GM12878 (cell line): Measurements from ENCODE around the gene TECTA.
A peak's percentile ranks its signal among the peaks of the same experiment; 100 is the strongest.

ENCODE experiments used
- BCL3 ChIP-seq: IDR thresholded peaks from 2 replicates; pipeline ENCODE4 v1.6.1; 2011; ENCODE audit warnings: borderline replicate concordance, low read depth, mild to moderate bottlenecking, moderate library complexity, low read length; ENCODE audit not compliant: insufficient read depth, poor library complexity, severe bottlenecking
- CHD4 ChIP-seq: fragments of 200-600 bp; sonication (generic); IDR thresholded peaks from 2 replicates; pipeline ENCODE4 v1.6.1; 2016; ENCODE audit warnings: mild to moderate bottlenecking
- CTCF ChIP-seq, 3 experiments: IDR thresholded peaks in 2 of 3; conservative IDR thresholded peaks in 1 of 3; 2 replicates each; pipeline ENCODE4 v1.5.1; 2011; ENCODE audit warnings: low read depth in 3 of 3, low read length in 3 of 3, mild to moderate bottlenecking in 3 of 3, control low read depth in 2 of 3, moderate library complexity in 2 of 3, inconsistent platforms in 1 of 3, mixed read lengths in 1 of 3; ENCODE audit not compliant: control insufficient read depth in 2 of 3, insufficient read depth in 1 of 3; ENCODE audit errors: extremely low read depth in 1 of 3
- EGR1 ChIP-seq, 2 experiments: IDR thresholded peaks; 1 replicate in 1 of 2; 2 replicates in 1 of 2; pipeline ENCODE4 v1.6.1; 2011 to 2012; ENCODE audit warnings: low read depth in 2 of 2, low read length in 2 of 2, borderline replicate concordance in 1 of 2, mild to moderate bottlenecking in 1 of 2, moderate library complexity in 1 of 2
- ELK1 ChIP-seq: IDR thresholded peaks from 2 replicates; pipeline ENCODE4 v1.6.1; 2012; ENCODE audit warnings: low read depth, low read length, improper control_type of control experiment
- IRF4 ChIP-seq: IDR thresholded peaks from 2 replicates; pipeline ENCODE4 v1.6.1; 2011; ENCODE audit warnings: low read depth, low read length
- NFIC ChIP-seq: IDR thresholded peaks from 2 replicates; pipeline ENCODE4 v1.6.1; 2012; ENCODE audit warnings: low read depth, mild to moderate bottlenecking, inconsistent platforms, low read length, moderate library complexity
- NR2C1 ChIP-seq: fragments of 450-650 bp; IDR thresholded peaks from 2 replicates; pipeline ENCODE4 v1.6.1; 2017; ENCODE audit warnings: antibody characterized with exemption, mild to moderate bottlenecking, moderate library complexity
- SMARCA5 ChIP-seq: fragments of 450-650 bp; IDR thresholded peaks from 2 replicates; pipeline ENCODE4 v1.6.1; 2017; ENCODE audit warnings: mild to moderate bottlenecking

- no peak for TF ChIP-seq CHD4
- no peak for TF ChIP-seq ELK1
- no peak for TF ChIP-seq CTCF (IDR thresholded peaks at IDR 0.05 in 2 of 3, conservative IDR thresholded peaks at IDR 0.05 in 1 of 3; ENCODE audit: control insufficient read depth in 2 of 3, extremely low read depth in 1 of 3, insufficient read depth in 1 of 3, low read depth in 3 of 3, low read length in 3 of 3)
- TF ChIP-seq NFIC: no peak
- TF ChIP-seq NR2C1: no peak
- no peak for TF ChIP-seq SMARCA5
- TF ChIP-seq EGR1 (IDR thresholded peaks at IDR 0.05; ENCODE audit: borderline replicate concordance in 1 of 2, low read depth in 2 of 2, low read length in 2 of 2): 0 out of 3 replicates have a peak, but pooled peaks of 1 of the 2 experiments have one; percentile 0
- peak; percentile 1 for TF ChIP-seq BCL3
- no peak for TF ChIP-seq IRF4
These were observed 136.9 kb downstream of the TECTA start for GRCh38 chr11:121237686-121238658.
